ENCODE measurements around the gene FCHSD1. TPM values are rescaled to one million over a fixed set of nuclear protein-coding genes. Genes with fewer than 3 reads are reported as not detected.

FCHSD1 gene
- total and polyA plus RNA-seq, 2 donors (not counting 3 experiments of a cell fraction or from before 2014, with no cell fraction given): 35.1 to 37.0 TPM

- Histone ChIP-seq H3K9ac (replicated peaks; ENCODE audit: extremely low read depth, insufficient read depth, low read length) (no peak overlapping the region), H3K79me2 (ENCODE audit: control insufficient read depth, insufficient read depth, low read length) (no peaks in the 10 kb centered on the region), H2AFZ (ENCODE audit: low read depth, low read length) (no peak overlapping the region), H3K27ac (ENCODE audit: insufficient read depth, low read depth, low read length) (no peak overlapping the region), H3K4me2 (ENCODE audit: insufficient read depth, low read length) (no peak overlapping the region), H3K4me1 (ENCODE audit: control insufficient read depth, extremely low read depth, insufficient read depth, low read length) (peaks cover 9% of the 10 kb centered on the region), H3K4me3 (replicated peaks in 1 of 3; ENCODE audit: insufficient read depth in 1 of 3, low read depth in 1 of 3, low read length in 3 of 3) (no peak overlapping the region), H3K9me3 (replicated peaks; ENCODE audit: control insufficient read depth, insufficient read depth, low read length) (no peaks in the 10 kb centered on the region), H4K20me1 (replicated peaks; ENCODE audit: control insufficient read depth, extremely low read depth, insufficient read depth, low read length) (no peaks in the 10 kb centered on the region), H3K9me1 (replicated peaks; ENCODE audit: control insufficient read depth, extremely low read depth, insufficient read depth, low read length) (no peaks in the 10 kb centered on the region), H3K27me3 (ENCODE audit: control insufficient read depth in 2 of 2, insufficient read depth in 2 of 2, low read length in 2 of 2) (no peaks in the 10 kb centered on the region), H3K36me3 (ENCODE audit: control insufficient read depth in 2 of 2, extremely low read depth in 1 of 2, insufficient read depth in 2 of 2, low read length in 2 of 2) (peaks cover 9 to 18% of the 10 kb centered on the region in 2 experiments)
- intact Hi-C loops (cut with micrococcal nuclease): no loop called here
- POLR2A ChIA-PET: no interaction called here
- dilution Hi-C loops (cut with MboI; ENCODE audit: extremely low pct_ligation_motif_present, low sequenced_read_pairs): no loop called here
- CTCF ChIA-PET: interaction anchor here (0.8 to 2.9 kb wide), 3 partner anchors 30 to 57 kb away, joined by 3 to 12 read pairs (median 3); partner anchors contain the start of gene DIAPH1
- DNase-seq (ENCODE audit: low read depth, low spot score) (no peak), FAIRE-seq (no peak)
- TF ChIP-seq EZH2 (IDR thresholded peaks at IDR 0.05; ENCODE audit: borderline replicate concordance, low read depth, low read length, severe bottlenecking): no peak
- no peak for TF ChIP-seq POLR2AphosphoS5 (IDR thresholded peaks at IDR 0.05; ENCODE audit: insufficient read depth, low read depth, low read length)
- no peak for TF ChIP-seq CTCF (IDR thresholded peaks at IDR 0.05; ENCODE audit: extremely low read depth in 1 of 2, insufficient read depth in 1 of 2, low read depth in 1 of 2, low read length in 2 of 2)
- no peak for TF ChIP-seq JUN (IDR thresholded peaks at IDR 0.05; ENCODE audit: borderline replicate concordance, insufficient read depth, insufficient read length, low read depth)
- no peak for TF ChIP-seq FOS (IDR thresholded peaks at IDR 0.05; ENCODE audit: borderline replicate concordance, insufficient read depth, low read length)
- TF ChIP-seq POLR2A (IDR thresholded peaks at IDR 0.05; ENCODE audit: low read depth, low read length): no peak
- no peak for TF ChIP-seq GATA2 (IDR thresholded peaks at IDR 0.05; ENCODE audit: insufficient read depth, insufficient read length, low read depth, low read length)
- TF ChIP-seq MYC (IDR thresholded peaks at IDR 0.05; ENCODE audit: low read depth, low read length): no peak
- no peak for TF ChIP-seq MAX (IDR thresholded peaks at IDR 0.05; ENCODE audit: insufficient read depth, insufficient read length)
- no TSS peak for BruUV-seq (replicated peaks)
Observed at GRCh38 chr5:141649056-141649688, 2.0 kb downstream of the FCHSD1 start.

All from endothelial cell of umbilical vein (primary cell).